Fibroblast of lung (primary cell): Measurements from ENCODE around the gene RFX2.

ENCODE experiments used
- CTCF ChIP-seq, 2 donors: IDR thresholded peaks in 1 of 2; conservative IDR thresholded peaks in 1 of 2; 1 replicate in 1 of 2; 2 replicates in 1 of 2; pipeline ENCODE4 v1.5.1; 2011 to 2012; ENCODE audit warnings: low read length in 2 of 2, control low read depth in 1 of 2, inconsistent platforms in 1 of 2, low read depth in 1 of 2, mild to moderate bottlenecking in 1 of 2
- EZH2 ChIP-seq: IDR thresholded peaks from 2 replicates; pipeline ENCODE4 v1.5.1; 2012; ENCODE audit warnings: low read length, control low read depth, mild to moderate bottlenecking; ENCODE audit errors: missing control alignments

- TF ChIP-seq CTCF (conservative IDR thresholded peaks at IDR 0.05 in 1 of 2, IDR thresholded peaks at IDR 0.05 in 1 of 2; ENCODE audit: low read depth in 1 of 2, low read length in 2 of 2) (no peak), EZH2 (no peak)
Observed at GRCh38 chr19:6065685-6066374, 44.5 kb downstream of the RFX2 start.
